A549 (cell line): ENCODE measurements around the gene CUL7. TPM values are rescaled to one million over a fixed set of nuclear protein-coding genes. Genes with fewer than 3 reads are reported as not detected.

Experiments
- ATAC-seq, 2 experiments: fragments of 200-7000 bp in 1 of 2; fragments of >200 bp in 1 of 2; cut with Nextera tagmentation in 1 of 2; cut with Tn5 transposase in 1 of 2; 3 replicates each; pipeline versions ENCODE4 v1.8.0 to v1.9.1; 2018 to 2020; ENCODE audit warnings: mild to moderate bottlenecking in 1 of 2, moderate library complexity in 1 of 2
- CTCF ChIA-PET: fragments of 300-600 bp; sonication (Branson Sonifier 250); formaldehyde crosslinking; extraction: SDS; loops from one replicate; lab custom pipeline; 2021; ENCODE audit warnings: antibody characterized with exemption, inconsistent platforms; lab: Yijun Ruan, JAX
- POLR2A ChIA-PET: fragments of 350-600 bp; formaldehyde crosslinking; extraction: SDS; loops from one replicate; lab custom pipeline; 2021; ENCODE audit warnings: antibody characterized with exemption, inconsistent platforms; lab: Yijun Ruan, JAX
- DNase-seq, 2 experiments: peaks; one replicate each; pipeline versions ENCODE4 v3.0.0 to v3.0.0-alpha.2; 2011 to 2016; ENCODE audit warnings: low read depth in 1 of 2, low spot score in 1 of 2
- FAIRE-seq: peaks from 2 replicates; lab custom pipeline; 2011; peaks lifted over from hg19 to GRCh38; lab: Jason Lieb, UNC
- H3K27ac ChIP-seq, 2 experiments: fragments of >200 bp; sonication (Bioruptor Twin); formaldehyde crosslinking; 3 replicates each; pipeline ENCODE4 v1.5.1; 2016 to 2017
- H3K4me1 ChIP-seq: fragments of >200 bp; sonication (Bioruptor Twin); formaldehyde crosslinking; 3 replicates; pipeline ENCODE4 v1.6.1; 2016
- H3K4me2 ChIP-seq: fragments of >200 bp; sonication (Bioruptor Twin); formaldehyde crosslinking; 3 replicates; pipeline ENCODE4 v1.6.1; 2016
- H3K4me3 ChIP-seq: fragments of >200 bp; sonication (Bioruptor Twin); formaldehyde crosslinking; 3 replicates; pipeline ENCODE4 v1.5.1; 2016
- H3K9me3 ChIP-seq: fragments of >200 bp; sonication (Bioruptor Twin); formaldehyde crosslinking; 3 replicates; pipeline ENCODE4 v1.6.1; 2016
- CBX2 ChIP-seq: fragments of 200-600 bp; sonication (generic); IDR thresholded peaks from 2 replicates; pipeline ENCODE4 v1.6.1; 2016; ENCODE audit warnings: low read depth, mild to moderate bottlenecking, borderline replicate concordance
- EHMT2 ChIP-seq: fragments of 200-600 bp; sonication (generic); IDR thresholded peaks from 2 replicates; pipeline ENCODE4 v1.6.1; 2016; ENCODE audit warnings: antibody characterized with exemption, low read depth, mild to moderate bottlenecking, moderate library complexity
- ELK1 ChIP-seq: fragments of 150-350 bp; IDR thresholded peaks from 2 replicates; pipeline ENCODE4 v1.6.1; 2014; ENCODE audit warnings: low read depth, mild to moderate bottlenecking, low read length
- HES2 ChIP-seq: fragments of >200 bp; sonication (Bioruptor Twin); formaldehyde crosslinking; IDR thresholded peaks from 2 replicates; pipeline ENCODE4 v1.6.1; 2016
- HMGXB4 ChIP-seq: fragments of 250-450 bp; sonication (Bioruptor Pico); IDR thresholded peaks from 2 replicates; pipeline ENCODE4 v1.5.0; 2021; ENCODE audit warnings: mild to moderate bottlenecking, moderate library complexity, borderline replicate concordance
- HOXB13 ChIP-seq: fragments of 250-450 bp; sonication (Bioruptor Pico); IDR thresholded peaks from 2 replicates; pipeline ENCODE4 v1.5.0; 2020; ENCODE audit warnings: low read depth, mild to moderate bottlenecking, moderate library complexity
- KDM5A ChIP-seq: fragments of 200-600 bp; sonication (generic); IDR thresholded peaks from 2 replicates; pipeline ENCODE4 v1.6.1; 2016; ENCODE audit warnings: antibody characterized with exemption, mild to moderate bottlenecking
- MYC ChIP-seq: IDR thresholded peaks from 2 replicates; pipeline ENCODE4 v1.6.1; 2012; ENCODE audit warnings: mild to moderate bottlenecking, inconsistent platforms, low read length, improper control_type of control experiment, borderline replicate concordance
- NFE2L2 ChIP-seq: fragments of 150-350 bp; conservative IDR thresholded peaks from 2 replicates; pipeline ENCODE4 v1.6.1; 2014; ENCODE audit warnings: low read length
- NPAS2 ChIP-seq: fragments of 250-450 bp; sonication (Bioruptor Pico); IDR thresholded peaks from 2 replicates; pipeline ENCODE4 v1.8.0; 2022; ENCODE audit warnings: mild to moderate bottlenecking, moderate library complexity, borderline replicate concordance
- POLR2A ChIP-seq: IDR thresholded peaks from 2 replicates; pipeline ENCODE4 v1.6.1; 2012; ENCODE audit warnings: mild to moderate bottlenecking, low read length
- RARB ChIP-seq: fragments of 250-450 bp; sonication (Bioruptor Pico); IDR thresholded peaks from 2 replicates; pipeline ENCODE4 v1.8.0; 2021; ENCODE audit warnings: mild to moderate bottlenecking, moderate library complexity
- RCOR1 ChIP-seq: fragments of 150-350 bp; IDR thresholded peaks from 2 replicates; pipeline ENCODE4 v1.6.1; 2014; ENCODE audit warnings: antibody characterized with exemption, low read length, low read depth
- RFX5 ChIP-seq: fragments of 450-650 bp; IDR thresholded peaks from 2 replicates; pipeline ENCODE4 v1.7.1; 2014; ENCODE audit warnings: antibody characterized with exemption, mild to moderate bottlenecking, moderate library complexity
- SMC3 ChIP-seq: fragments of >200 bp; sonication (Bioruptor Twin); formaldehyde crosslinking; IDR thresholded peaks from 3 replicates; pipeline ENCODE4 v1.6.1; 2018; ENCODE audit warnings: inconsistent platforms
- TP53 ChIP-seq: fragments of 250-450 bp; sonication (Bioruptor Pico); IDR thresholded peaks from 2 replicates; pipeline ENCODE4 v1.5.0; 2021; ENCODE audit warnings: mild to moderate bottlenecking, moderate library complexity
- USF2 ChIP-seq: fragments of 450-650 bp; IDR thresholded peaks from 2 replicates; pipeline ENCODE4 v1.6.1; 2014; ENCODE audit warnings: antibody characterized with exemption
- WGBS: methylation state at CpG from one replicate; pipeline ENCODE4 v1.1.6; 2017; ENCODE audit errors: missing lambda C conversion rate; 5-methylcytosine and 5-hydroxymethylcytosine counted together
- polyA plus RNA-seq, 4 experiments: library from polyadenylated mRNA; depleted of rRNA in 3 of 4; stranded (reverse); fragments of >200 nt; fragmentation: RNase III in 1 of 4; extraction: RNeasy Plus Mini Kit Qiagen cat#74134 plus additional on column Dnase treatment in 1 of 4; gene quantifications; 2 replicates in 3 of 4; 3 replicates in 1 of 4; pipeline ENCODE4 v1.2.3, GENCODE V29; 2011 to 2017
- TF ChIP-seq, protein P1 (sequence below): fragments of >200 bp; sonication (Bioruptor Twin); formaldehyde crosslinking; IDR thresholded peaks from 3 replicates; pipeline ENCODE4 v1.5.1; 2016

CUL7 gene
- polyA plus RNA-seq, 2 of the 4 experiments (the other 2 are of a cell fraction): 10.0 to 12.1 TPM

DNA sequence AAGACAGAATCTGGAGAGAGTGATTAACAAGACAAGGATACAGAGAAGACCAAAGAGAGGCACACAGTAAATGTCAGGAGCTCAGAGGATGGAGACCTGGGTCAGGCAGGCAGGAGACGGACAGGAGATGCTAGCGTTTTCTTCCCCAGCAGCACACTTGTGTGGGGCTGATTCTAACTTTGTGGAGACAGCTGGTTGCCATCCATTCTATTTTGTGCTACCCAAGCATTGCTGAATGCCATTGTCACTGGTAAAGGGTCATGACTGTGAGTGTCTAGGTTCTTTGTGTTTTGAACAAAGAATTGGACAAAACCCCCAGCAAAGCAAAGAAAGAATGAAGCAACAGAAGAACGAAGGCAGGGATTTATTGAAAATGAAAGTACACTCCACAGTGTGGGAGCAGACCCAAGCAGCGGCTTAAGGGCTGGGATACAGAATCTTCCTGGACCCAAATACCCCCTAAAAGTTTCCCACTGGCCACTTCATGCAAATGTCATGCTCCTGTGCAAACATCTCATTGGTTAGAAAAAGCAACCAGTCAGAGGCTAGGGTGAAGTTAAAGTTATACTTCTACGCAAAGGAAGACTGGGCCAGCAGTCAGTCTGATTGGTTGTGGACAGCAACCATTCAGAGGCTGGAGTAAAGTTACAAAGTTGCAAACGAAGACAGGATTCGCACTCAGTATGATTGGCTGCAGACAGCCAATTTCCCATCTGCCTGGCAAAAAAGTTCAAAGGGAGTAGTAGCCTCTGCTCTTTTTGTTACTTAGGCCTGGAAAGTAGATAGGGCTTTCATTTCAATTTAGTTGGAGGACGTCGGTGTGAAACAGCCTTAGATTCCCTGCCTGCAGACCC is 40.0 kb upstream of the CUL7 start:
- no peaks in the 10 kb centered on the region for H3K9me3 ChIP-seq
- H3K4me2 ChIP-seq: no peak overlapping the region
- H3K4me3 ChIP-seq: no peak overlapping the region
- DNase-seq (no peak), ATAC-seq (no peak)
- H3K27ac ChIP-seq: no peak overlapping the region
- CTCF ChIA-PET: interaction anchor here (1.2 kb wide), 2 partner anchors 50 kb away, joined by 4 read pairs; no protein-coding TSS in a partner anchor
- 87% methylated on average over 9 of the region's 9 CpGs for WGBS
- TF ChIP-seq MYC (no peak), RCOR1 (no peak), EHMT2 (no peak), KDM5A (no peak), NPAS2 (CRISPR knock-in tag) (no peak), RFX5 (no peak)
- TF ChIP-seq, protein P1, sequence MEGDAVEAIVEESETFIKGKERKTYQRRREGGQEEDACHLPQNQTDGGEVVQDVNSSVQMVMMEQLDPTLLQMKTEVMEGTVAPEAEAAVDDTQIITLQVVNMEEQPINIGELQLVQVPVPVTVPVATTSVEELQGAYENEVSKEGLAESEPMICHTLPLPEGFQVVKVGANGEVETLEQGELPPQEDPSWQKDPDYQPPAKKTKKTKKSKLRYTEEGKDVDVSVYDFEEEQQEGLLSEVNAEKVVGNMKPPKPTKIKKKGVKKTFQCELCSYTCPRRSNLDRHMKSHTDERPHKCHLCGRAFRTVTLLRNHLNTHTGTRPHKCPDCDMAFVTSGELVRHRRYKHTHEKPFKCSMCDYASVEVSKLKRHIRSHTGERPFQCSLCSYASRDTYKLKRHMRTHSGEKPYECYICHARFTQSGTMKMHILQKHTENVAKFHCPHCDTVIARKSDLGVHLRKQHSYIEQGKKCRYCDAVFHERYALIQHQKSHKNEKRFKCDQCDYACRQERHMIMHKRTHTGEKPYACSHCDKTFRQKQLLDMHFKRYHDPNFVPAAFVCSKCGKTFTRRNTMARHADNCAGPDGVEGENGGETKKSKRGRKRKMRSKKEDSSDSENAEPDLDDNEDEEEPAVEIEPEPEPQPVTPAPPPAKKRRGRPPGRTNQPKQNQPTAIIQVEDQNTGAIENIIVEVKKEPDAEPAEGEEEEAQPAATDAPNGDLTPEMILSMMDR: no peak
- TF ChIP-seq, all 56 proteins: peak for 0
- POLR2A ChIA-PET: no interaction called here
- H3K4me1 ChIP-seq: no peaks in the 10 kb centered on the region
- FAIRE-seq: no peak

- H3K4me1 ChIP-seq: no peaks in the 10 kb centered on the region
- no peak overlapping the region for H3K4me2 ChIP-seq
- ATAC-seq (no peak), FAIRE-seq (no peak), DNase-seq (no peak)
- no peak overlapping the region for H3K27ac ChIP-seq
- TF ChIP-seq RARB (CRISPR knock-in tag): no peak
- TF ChIP-seq HES2: no peak
- TF ChIP-seq CBX2: no peak
- TF ChIP-seq ELK1: no peak
- no peak for TF ChIP-seq HMGXB4
- no peak for TF ChIP-seq SMC3
- TF ChIP-seq TP53 (CRISPR knock-in tag): no peak
- no peak for TF ChIP-seq MYC
- TF ChIP-seq RCOR1: no peak
- no peak for TF ChIP-seq NFE2L2
- no peak for TF ChIP-seq HOXB13 (CRISPR knock-in tag)
- TF ChIP-seq USF2: no peak
- TF ChIP-seq POLR2A: no peak
- H3K4me3 ChIP-seq: no peak overlapping the region
- POLR2A ChIA-PET: no interaction called here
- H3K9me3 ChIP-seq: no peaks in the 10 kb centered on the region
- CTCF ChIA-PET: interaction anchor here (1.2 kb wide), 1 partner anchor 51 kb away, joined by 4 read pairs; no protein-coding TSS in a partner anchor
These were observed 39.0 kb upstream of the CUL7 start for GRCh38 chr6:43092635-43093034.
